Measurements from ENCODE around the gene LRRC10B.

LRRC10B gene

GRCh38 chr11:61487342-61488025 lies 21.1 kb upstream of the LRRC10B start:
- DNase-seq, result no peak

GRCh38 chr11:61488651-61489291 lies 19.8 kb upstream of the LRRC10B start:
- peak; percentile 65 for DNase-seq

- peak; percentile 71 for DNase-seq
These were observed 18.5 kb upstream of the LRRC10B start for GRCh38 chr11:61489833-61490721.

- DNase-seq, result no peak
These were observed 16.7 kb upstream of the LRRC10B start for GRCh38 chr11:61491736-61492395.

GRCh38 chr11:61494381-61494961 lies 14.1 kb upstream of the LRRC10B start:
- peak; percentile 82 for DNase-seq

GRCh38 chr11:61495801-61496601 lies 12.5 kb upstream of the LRRC10B start:
- peak; percentile 66 for DNase-seq

GRCh38 chr11:61496602-61497400 lies 11.7 kb upstream of the LRRC10B start:
- DNase-seq, result no peak

- no peak for DNase-seq
These were observed 11.1 kb upstream of the LRRC10B start for GRCh38 chr11:61497473-61497872.

- no peak for DNase-seq
These were observed 10.7 kb upstream of the LRRC10B start for GRCh38 chr11:61497876-61498275.

GRCh38 chr11:61498767-61499341 lies 9.7 kb upstream of the LRRC10B start:
- DNase-seq, result peak; percentile 75

GRCh38 chr11:61499816-61500491 lies 8.6 kb upstream of the LRRC10B start:
- DNase-seq, result no peak

- no peak for DNase-seq
These were observed 6.0 kb upstream of the LRRC10B start for GRCh38 chr11:61502522-61502921.

- peak; percentile 48 for DNase-seq
These were observed 5.3 kb upstream of the LRRC10B start for GRCh38 chr11:61503135-61503770.

GRCh38 chr11:61505106-61505505 lies 3.4 kb upstream of the LRRC10B start:
- no peak for DNase-seq

- DNase-seq, result no peak
These were observed 2.9 kb upstream of the LRRC10B start for GRCh38 chr11:61505640-61506155.

GRCh38 chr11:61507012-61507768 lies 1.4 kb upstream of the LRRC10B start:
- no peak for DNase-seq

- peak; percentile 96 for DNase-seq
These were observed 787 bp downstream of the LRRC10B start for GRCh38 chr11:61509043-61510029.

All from RPMI8226 (cell line).